Memory B cell (primary cell): ENCODE measurements around the gene FAM186B.
A peak's percentile ranks its signal among the peaks of the same experiment; 100 is the strongest.
"Not testable (repeated sequence)": the region's sequence is repeated elsewhere in the genome, so short reads cannot be mapped to it uniquely, and the experiment has no call there.

ENCODE experiments used
- ATAC-seq: fragments of 150-1000 bp; cut with Tn5 transposase; 2 replicates; pipeline ENCODE4 v1.10.0; 2021; ENCODE audit warnings: low read depth, mild to moderate bottlenecking, moderate library complexity
- DNase-seq, 2 donors: peaks; one replicate each; pipeline ENCODE4 v3.0.0; 2022; ENCODE audit warnings: low spot score in 2 of 2
- H3K27ac Mint-ChIP-seq: one replicate; pipeline ENCODE4 v1.8.0; 2022; ENCODE audit warnings: mild to moderate bottlenecking, moderate library complexity, mixed read lengths
- H3K27me3 Mint-ChIP-seq: one replicate; pipeline ENCODE4 v1.8.0; 2022; ENCODE audit warnings: mixed read lengths
- H3K36me3 Mint-ChIP-seq: one replicate; pipeline ENCODE4 v1.8.0; 2022; ENCODE audit warnings: mild to moderate bottlenecking, mixed read lengths
- H3K4me1 Mint-ChIP-seq: one replicate; pipeline ENCODE4 v1.8.0; 2022; ENCODE audit warnings: mixed read lengths
- H3K4me3 Mint-ChIP-seq: one replicate; pipeline ENCODE4 v1.8.0; 2022; ENCODE audit warnings: mild to moderate bottlenecking, moderate library complexity, mixed read lengths
- H3K9me3 Mint-ChIP-seq: one replicate; pipeline ENCODE4 v1.8.0; 2022; ENCODE audit warnings: mixed read lengths

FAM186B gene

GRCh38 chr12:49626169-49626835 is 20.9 kb upstream of the FAM186B start:
- no peaks in the 10 kb centered on the region for H3K9me3 Mint-ChIP-seq
- DNase-seq (no peak), ATAC-seq (no peak)
- H3K4me1 Mint-ChIP-seq = peaks cover 5% of the 10 kb centered on the region
- no peak overlapping the region for H3K4me3 Mint-ChIP-seq
- H3K36me3 Mint-ChIP-seq = no peaks in the 10 kb centered on the region
- H3K27me3 Mint-ChIP-seq = no peaks in the 10 kb centered on the region
- no peak overlapping the region for H3K27ac Mint-ChIP-seq

- Mint-ChIP-seq H3K36me3 (no peaks in the 10 kb centered on the region), H3K9me3 (no peaks in the 10 kb centered on the region), H3K27me3 (no peaks in the 10 kb centered on the region), H3K4me3 (no peak overlapping the region), H3K27ac (no peak overlapping the region), H3K4me1 (peaks cover 7% of the 10 kb centered on the region)
- DNase-seq = no peak
- no peak for ATAC-seq
These were observed 19.6 kb upstream of the FAM186B start for GRCh38 chr12:49624921-49625577.

GRCh38 chr12:49623142-49623904 is 17.9 kb upstream of the FAM186B start, which contains the start of gene PRPF40B:
TSS of gene PRPF40B (plus strand) at chr12:49623561. CDS start at chr12:49623591, 30 bp downstream.
- H3K9me3 Mint-ChIP-seq = no peaks in the 10 kb centered on the region
- peak within 1 kb of the TSS; percentile 24 for H3K27ac Mint-ChIP-seq
- DNase-seq = peak; percentile 88 to 89
- H3K4me3 Mint-ChIP-seq = peak within 1 kb of the TSS; percentile 82
- H3K4me1 Mint-ChIP-seq = peaks cover 7% of the 10 kb centered on the region
- no peaks in the 10 kb centered on the region for H3K27me3 Mint-ChIP-seq
- H3K36me3 Mint-ChIP-seq = no peaks in the 10 kb centered on the region
- peak; percentile 75 for ATAC-seq

GRCh38 chr12:49622501-49623141 is 17.2 kb upstream of the FAM186B start:
- Mint-ChIP-seq H3K4me1 (peaks cover 7% of the 10 kb centered on the region), H3K9me3 (no peaks in the 10 kb centered on the region), H3K27me3 (no peaks in the 10 kb centered on the region), H3K36me3 (no peaks in the 10 kb centered on the region), H3K27ac (peak overlapping the region; percentile 24), H3K4me3 (peak overlapping the region; percentile 82)
- ATAC-seq (peak; percentile 42), DNase-seq (peak; percentile 23 to 40)

GRCh38 chr12:49621651-49622500 is 16.4 kb upstream of the FAM186B start:
- Mint-ChIP-seq H3K36me3 (no peaks in the 10 kb centered on the region), H3K27me3 (no peaks in the 10 kb centered on the region), H3K27ac (peak overlapping the region; percentile 24), H3K9me3 (no peaks in the 10 kb centered on the region), H3K4me3 (peak overlapping the region; percentile 82), H3K4me1 (peaks cover 7% of the 10 kb centered on the region)
- ATAC-seq = no peak
- no peak for DNase-seq

- Mint-ChIP-seq H3K27ac (no peak overlapping the region), H3K4me3 (no peak overlapping the region), H3K9me3 (no peaks in the 10 kb centered on the region), H3K4me1 (peaks cover 7% of the 10 kb centered on the region), H3K36me3 (no peaks in the 10 kb centered on the region), H3K27me3 (peaks cover 2% of the 10 kb centered on the region)
- ATAC-seq (no peak), DNase-seq (no peak)
These were observed 13.8 kb upstream of the FAM186B start for GRCh38 chr12:49619286-49619685.

- no peaks in the 10 kb centered on the region for H3K36me3 Mint-ChIP-seq
- no peak for DNase-seq
- H3K27me3 Mint-ChIP-seq = peaks cover 3% of the 10 kb centered on the region
- no peak overlapping the region for H3K4me3 Mint-ChIP-seq
- H3K27ac Mint-ChIP-seq = no peak overlapping the region
- no peak for ATAC-seq
- no peaks in the 10 kb centered on the region for H3K9me3 Mint-ChIP-seq
- H3K4me1 Mint-ChIP-seq = peaks cover 7% of the 10 kb centered on the region
These were observed 13.1 kb upstream of the FAM186B start for GRCh38 chr12:49618576-49618975.

GRCh38 chr12:49616533-49617219 is 11.2 kb upstream of the FAM186B start:
- Mint-ChIP-seq H3K9me3 (no peaks in the 10 kb centered on the region), H3K27me3 (peaks cover 3% of the 10 kb centered on the region), H3K4me1 (peaks cover 6% of the 10 kb centered on the region), H3K4me3 (no peak overlapping the region), H3K36me3 (no peaks in the 10 kb centered on the region), H3K27ac (no peak overlapping the region)
- DNase-seq (no peak), ATAC-seq (no peak)

GRCh38 chr12:49615725-49616124 is 10.3 kb upstream of the FAM186B start:
- H3K4me3 Mint-ChIP-seq = no peak overlapping the region
- no peaks in the 10 kb centered on the region for H3K36me3 Mint-ChIP-seq

GRCh38 chr12:49612210-49612609 is 6.8 kb upstream of the FAM186B start:
- no peak for DNase-seq
- H3K36me3 Mint-ChIP-seq = no peaks in the 10 kb centered on the region
- peaks cover 4% of the 10 kb centered on the region for H3K27me3 Mint-ChIP-seq
- H3K4me1 Mint-ChIP-seq = no peaks in the 10 kb centered on the region
- H3K9me3 Mint-ChIP-seq = no peaks in the 10 kb centered on the region
- H3K27ac Mint-ChIP-seq = no peak overlapping the region
- ATAC-seq = no peak
- no peak overlapping the region for H3K4me3 Mint-ChIP-seq

More at GRCh38 chr12:49615725-49616124, 10.3 kb upstream of the FAM186B start:
- no peak for DNase-seq
- no peak for ATAC-seq
- H3K27me3 Mint-ChIP-seq = peaks cover 3% of the 10 kb centered on the region
- no peaks in the 10 kb centered on the region for H3K9me3 Mint-ChIP-seq
- no peak overlapping the region for H3K27ac Mint-ChIP-seq
- no peaks in the 10 kb centered on the region for H3K4me1 Mint-ChIP-seq

- not testable (repeated sequence) for H3K36me3 Mint-ChIP-seq, H3K27me3 Mint-ChIP-seq, ATAC-seq, H3K9me3 Mint-ChIP-seq, H3K4me3 Mint-ChIP-seq, H3K27ac Mint-ChIP-seq, DNase-seq, H3K4me1 Mint-ChIP-seq
These were observed 5.3 kb upstream of the FAM186B start for GRCh38 chr12:49610785-49611184.

GRCh38 chr12:49609875-49610154 is 4.4 kb upstream of the FAM186B start:
- peaks cover 4% of the 10 kb centered on the region for H3K27me3 Mint-ChIP-seq
- H3K27ac Mint-ChIP-seq = no peak overlapping the region
- no peak for ATAC-seq

More at GRCh38 chr12:49609875-49610154, 4.4 kb upstream of the FAM186B start:
- Mint-ChIP-seq H3K36me3 (peaks cover 2% of the 10 kb centered on the region), H3K4me1 (no peaks in the 10 kb centered on the region), H3K4me3 (no peak overlapping the region), H3K9me3 (no peaks in the 10 kb centered on the region)
- DNase-seq = no peak
